Measurements from ENCODE around the gene ZCCHC4. TPM values are rescaled to one million over a fixed set of nuclear protein-coding genes. Genes with fewer than 3 reads are reported as not detected.

Gene ZCCHC4
- polyA plus RNA-seq, 1 donor (not counting 4 experiments of a cell fraction or from before 2014, with no cell fraction given), result 10.8 TPM

DNA sequence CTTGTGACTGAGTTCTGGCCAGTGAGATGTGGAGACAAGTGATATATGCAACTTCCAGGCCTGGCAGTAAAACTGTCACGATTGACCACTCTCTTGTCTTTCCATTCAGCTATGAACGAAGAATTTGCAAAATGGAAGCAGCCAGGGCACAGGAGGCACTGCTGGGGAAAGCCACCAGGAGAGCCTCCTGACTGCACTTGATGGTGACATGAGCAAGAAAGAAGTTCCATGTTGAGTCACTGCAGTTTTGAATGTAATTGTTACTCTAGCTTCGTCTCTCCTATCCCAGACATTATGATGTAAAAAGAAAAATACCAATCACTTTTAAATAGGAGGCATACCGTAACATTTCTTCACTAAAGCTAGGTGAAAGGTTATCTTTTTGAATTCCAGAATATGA is 32.4 kb upstream of the ZCCHC4 start:
- Histone ChIP-seq H3K9ac (ENCODE audit: control insufficient read depth, extremely low read depth, insufficient read depth, low read length) (no peak overlapping the region), H3K36me3 (ENCODE audit: control insufficient read depth in 2 of 2, extremely low read depth in 1 of 2, insufficient read depth in 2 of 2, low read length in 2 of 2) (peaks cover 0 to 3% of the 10 kb centered on the region in 2 experiments), H3K9me3 (ENCODE audit: control insufficient read depth, low read depth, low read length) (no peaks in the 10 kb centered on the region), H4K20me1 (ENCODE audit: control insufficient read depth, extremely low read depth, insufficient read depth, low read length) (no peaks in the 10 kb centered on the region), H3K27me3 (ENCODE audit: control insufficient read depth, extremely low read depth, insufficient read depth, low read length) (no peaks in the 10 kb centered on the region), H3K4me3 (ENCODE audit: control insufficient read depth in 2 of 3, extremely low read depth in 1 of 3, insufficient read depth in 2 of 3, low read depth in 1 of 3, low read length in 3 of 3) (no peak overlapping the region), H2AFZ (ENCODE audit: control insufficient read depth, low read length) (no peak overlapping the region), H3K79me2 (ENCODE audit: control insufficient read depth, insufficient read depth, low read length) (no peaks in the 10 kb centered on the region), H3K4me2 (ENCODE audit: control insufficient read depth, extremely low read depth, insufficient read depth, low read depth, low read length) (no peak overlapping the region), H3K27ac (ENCODE audit: control insufficient read depth, insufficient read depth, low read length) (no peak overlapping the region), H3K4me1 (ENCODE audit: control insufficient read depth, extremely low read depth, insufficient read depth, low read length) (no peaks in the 10 kb centered on the region), H3K9me1 (ENCODE audit: control insufficient read depth, extremely low read depth, insufficient read depth, low read length) (no peaks in the 10 kb centered on the region)
- DNase-seq (ENCODE audit: low read depth, low spot score) (no peak), FAIRE-seq (no peak)
- dilution Hi-C loops (cut with MboI; ENCODE audit: extremely low pct_ligation_motif_present, low sequenced_read_pairs), result no loop called here
- no peak for TF ChIP-seq CTCF (optimal IDR thresholded peaks at IDR 0.05 in 1 of 3, IDR thresholded peaks at IDR 0.05 in 1 of 3, conservative IDR thresholded peaks at IDR 0.05 in 1 of 3; ENCODE audit: extremely low read depth in 1 of 3, insufficient read depth in 2 of 3, low read length in 3 of 3)
- no peak for TF ChIP-seq EZH2 (IDR thresholded peaks at IDR 0.05; ENCODE audit: low read length)

DNA sequence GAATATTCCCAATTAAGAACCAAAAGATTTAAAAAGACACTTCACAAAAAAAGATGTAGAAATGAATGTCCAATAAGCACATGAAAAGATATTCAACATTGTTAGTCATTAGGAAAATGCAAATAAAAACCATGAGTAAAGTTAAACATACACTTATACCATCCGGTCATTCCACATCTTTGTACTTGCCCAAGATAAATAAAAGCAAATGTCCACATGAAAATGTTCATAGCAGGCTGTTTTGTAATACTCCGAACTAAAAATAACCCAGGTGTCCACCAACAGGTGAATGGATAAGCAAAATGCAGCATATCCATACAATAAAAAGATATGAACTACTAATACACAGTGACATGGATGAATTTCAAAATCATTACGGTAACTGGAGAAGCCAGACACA is 28.6 kb upstream of the ZCCHC4 start:
- H3K9ac ChIP-seq (ENCODE audit: control insufficient read depth, extremely low read depth, insufficient read depth, low read length), result no peak overlapping the region
- no peaks in the 10 kb centered on the region for H3K9me1 ChIP-seq (ENCODE audit: control insufficient read depth, extremely low read depth, insufficient read depth, low read length)
- DNase-seq (ENCODE audit: low read depth, low spot score), result no peak
- no peaks in the 10 kb centered on the region for H3K4me1 ChIP-seq (ENCODE audit: control insufficient read depth, extremely low read depth, insufficient read depth, low read length)
- no peaks in the 10 kb centered on the region for H4K20me1 ChIP-seq (ENCODE audit: control insufficient read depth, extremely low read depth, insufficient read depth, low read length)
- peaks cover 0 to 1% of the 10 kb centered on the region in 2 experiments for H3K36me3 ChIP-seq (ENCODE audit: control insufficient read depth in 2 of 2, extremely low read depth in 1 of 2, insufficient read depth in 2 of 2, low read length in 2 of 2)
- no peaks in the 10 kb centered on the region for H3K9me3 ChIP-seq (ENCODE audit: control insufficient read depth, low read depth, low read length)
- H3K27me3 ChIP-seq (ENCODE audit: control insufficient read depth, extremely low read depth, insufficient read depth, low read length), result no peaks in the 10 kb centered on the region
- H3K27ac ChIP-seq (ENCODE audit: control insufficient read depth, insufficient read depth, low read length), result no peak overlapping the region
- no peak for TF ChIP-seq CTCF (optimal IDR thresholded peaks at IDR 0.05 in 1 of 3, IDR thresholded peaks at IDR 0.05 in 1 of 3, conservative IDR thresholded peaks at IDR 0.05 in 1 of 3; ENCODE audit: extremely low read depth in 1 of 3, insufficient read depth in 2 of 3, low read length in 3 of 3)
- TF ChIP-seq EZH2 (IDR thresholded peaks at IDR 0.05; ENCODE audit: low read length), result no peak
- H3K4me3 ChIP-seq (ENCODE audit: control insufficient read depth in 2 of 3, extremely low read depth in 1 of 3, insufficient read depth in 2 of 3, low read depth in 1 of 3, low read length in 3 of 3), result no peak overlapping the region
- H3K4me2 ChIP-seq (ENCODE audit: control insufficient read depth, extremely low read depth, insufficient read depth, low read depth, low read length), result no peak overlapping the region
- dilution Hi-C loops (cut with MboI; ENCODE audit: extremely low pct_ligation_motif_present, low sequenced_read_pairs), result no loop called here
- no peaks in the 10 kb centered on the region for H3K79me2 ChIP-seq (ENCODE audit: control insufficient read depth, insufficient read depth, low read length)
- FAIRE-seq, result no peak
- no peak overlapping the region for H2AFZ ChIP-seq (ENCODE audit: control insufficient read depth, low read length)

Measured in keratinocyte (primary cell).